NCI-H2107 treated with DMSO at 0.1 percent for 48 hours (cell line): ENCODE measurements around the gene POTEE.
"Not testable (repeated sequence)": the region's sequence is repeated elsewhere in the genome, so short reads cannot be mapped to it uniquely, and the experiment has no call there.

Source experiments
- DNase-seq: peaks from one replicate; lab custom pipeline; 2025; ENCODE audit not compliant: unreplicated experiment; lab: John Stamatoyannopoulos, UW

Gene POTEE

GRCh38 chr2:131209030-131209772 lies at the start of gene POTEE:
Gene POTEE (plus strand): TSS chr2:131209536. CDS start chr2:131218403, 8,867 bp downstream.
- DNase-seq = not testable (repeated sequence)

GRCh38 chr2:131165562-131165961 lies 43.8 kb upstream of the POTEE start:
- DNase-seq = not testable (repeated sequence)

- no peak for DNase-seq
These were observed 40.8 kb upstream of the POTEE start for GRCh38 chr2:131168538-131168937.

GRCh38 chr2:131178050-131178449 lies 31.3 kb upstream of the POTEE start:
- DNase-seq = not testable (repeated sequence)

GRCh38 chr2:131178721-131179418 lies 30.5 kb upstream of the POTEE start:
- not testable (repeated sequence) for DNase-seq

GRCh38 chr2:131181451-131181850 lies 27.9 kb upstream of the POTEE start:
- not testable (repeated sequence) for DNase-seq

- DNase-seq = not testable (repeated sequence)
These were observed 15.9 kb upstream of the POTEE start for GRCh38 chr2:131193421-131193820.

- not testable (repeated sequence) for DNase-seq
These were observed 13.2 kb upstream of the POTEE start for GRCh38 chr2:131196186-131196585.

- no peak for DNase-seq
These were observed 8.2 kb upstream of the POTEE start for GRCh38 chr2:131201098-131201497.

- DNase-seq = not testable (repeated sequence)
These were observed 1.5 kb upstream of the POTEE start for GRCh38 chr2:131207839-131208238.

- DNase-seq = not testable (repeated sequence)
These were observed 403 bp downstream of the POTEE start for GRCh38 chr2:131209773-131210104.

GRCh38 chr2:131210434-131211211 lies 1.3 kb downstream of the POTEE start:
- DNase-seq = not testable (repeated sequence)

GRCh38 chr2:131217238-131217986 lies 8.1 kb downstream of the POTEE start:
- not testable (repeated sequence) for DNase-seq

GRCh38 chr2:131235543-131236449 lies 26.5 kb downstream of the POTEE start:
- not testable (repeated sequence) for DNase-seq
